GM19438 (cell line): ENCODE data around the gene CELF1.

Experiments used
- ATAC-seq: cut with Tn5 transposase; IDR thresholded peaks from one replicate; pipeline ENCODE4 v1.9.1; 2021; ENCODE audit warnings: low read depth; ENCODE audit not compliant: unreplicated experiment

The CELF1 gene

GRCh38 chr11:47495011-47495855 lies 57.7 kb downstream of the CELF1 start:
- no peak for ATAC-seq

GRCh38 chr11:47489395-47489755 lies 63.6 kb downstream of the CELF1 start:
- ATAC-seq = no peak

GRCh38 chr11:47488674-47489394 lies 64.1 kb downstream of the CELF1 start:
- ATAC-seq = no peak

- ATAC-seq = no peak
Measured at GRCh38 chr11:47488111-47488510, 64.8 kb downstream of the CELF1 start.

- no peak for ATAC-seq
Measured at GRCh38 chr11:47487421-47487820, 65.5 kb downstream of the CELF1 start.

- ATAC-seq = no peak
Measured at GRCh38 chr11:47485107-47485506, 67.8 kb downstream of the CELF1 start.

- no peak for ATAC-seq
Measured at GRCh38 chr11:47483457-47483856, 69.5 kb downstream of the CELF1 start.

GRCh38 chr11:47480762-47481161 lies 72.2 kb downstream of the CELF1 start:
- ATAC-seq = no peak

- ATAC-seq = no peak
Measured at GRCh38 chr11:47478651-47479329, 74.1 kb downstream of the CELF1 start.

GRCh38 chr11:47477753-47478152 lies 75.2 kb downstream of the CELF1 start:
- no peak for ATAC-seq

- no peak for ATAC-seq
Measured at GRCh38 chr11:47477323-47477722, 75.6 kb downstream of the CELF1 start.

- no peak for ATAC-seq
Measured at GRCh38 chr11:47470671-47471070, 82.3 kb downstream of the CELF1 start.

- ATAC-seq = no peak
Measured at GRCh38 chr11:47469361-47470179, 83.4 kb downstream of the CELF1 start.

- no peak for ATAC-seq
Measured at GRCh38 chr11:47468598-47469214, 84.2 kb downstream of the CELF1 start.

- ATAC-seq = no peak
Measured at GRCh38 chr11:47467357-47467756, 85.6 kb downstream of the CELF1 start.

- no peak for ATAC-seq
Measured at GRCh38 chr11:47466701-47467250, 86.2 kb downstream of the CELF1 start.

GRCh38 chr11:47466201-47466600 lies 86.7 kb downstream of the CELF1 start:
- no peak for ATAC-seq

GRCh38 chr11:47464483-47464882 lies 88.4 kb downstream of the CELF1 start:
- no peak for ATAC-seq

- ATAC-seq = no peak
Measured at GRCh38 chr11:47461876-47462275, 91.1 kb downstream of the CELF1 start.
